OCI-LY7 (cell line): Measurements from ENCODE around the gene ADAMTS8. TPM values are rescaled to one million over a fixed set of nuclear protein-coding genes. Genes with fewer than 3 reads are reported as not detected.

Experiments used
- BruUV-seq: library from RNA; stranded (reverse); fragments of 400-500 nt; replicated peaks from 2 replicates; lab custom pipeline; 2021; lab: Mats Ljungman, UMichigan
- CTCF ChIA-PET: fragments of 300-600 bp; sonication (Branson Sonifier 250); formaldehyde crosslinking; loops from one replicate; lab custom pipeline; 2022; ENCODE audit warnings: antibody characterized with exemption; ENCODE audit not compliant: unreplicated experiment; lab: Charles Lee
- POLR2A ChIA-PET: fragments of 300-600 bp; sonication (Branson Sonifier 250); formaldehyde crosslinking; loops from one replicate; lab custom pipeline; 2022; ENCODE audit warnings: antibody characterized with exemption; lab: Charles Lee
- DNase-seq: peaks from one replicate; pipeline ENCODE4 v3.0.0-alpha.2; 2015; ENCODE audit warnings: low spot score
- H2AFZ ChIP-seq: fragments of 200-600 bp; sonication (generic), shearing (Covaris generic); 2 replicates; pipeline ENCODE4 v1.6.1; 2014; ENCODE audit warnings: mild to moderate bottlenecking, antibody characterized with exemption, low read length, moderate library complexity
- H3K27ac ChIP-seq: fragments of 200-600 bp; sonication (generic); 2 replicates; pipeline ENCODE4 v1.5.1; 2014; ENCODE audit warnings: mixed run types, low read depth, mild to moderate bottlenecking, moderate library complexity, low read length, inconsistent platforms; ENCODE audit not compliant: poor library complexity, severe bottlenecking
- H3K36me3 ChIP-seq: fragments of 200-600 bp; sonication (generic); 2 replicates; pipeline ENCODE4 v1.6.1; 2014; ENCODE audit warnings: mild to moderate bottlenecking, antibody characterized with exemption, low read length, moderate library complexity, mixed read lengths; ENCODE audit not compliant: insufficient read depth
- H3K4me1 ChIP-seq: fragments of 200-600 bp; sonication (generic); 2 replicates; pipeline ENCODE4 v1.5.1; 2014; ENCODE audit warnings: mild to moderate bottlenecking, low read length; ENCODE audit not compliant: insufficient read depth, poor library complexity, severe bottlenecking
- H3K4me2 ChIP-seq: fragments of 200-600 bp; sonication (generic); 2 replicates; pipeline ENCODE4 v1.6.1; 2014; ENCODE audit warnings: mild to moderate bottlenecking, low read length
- H3K4me3 ChIP-seq: fragments of 200-600 bp; sonication (generic); 2 replicates; pipeline ENCODE4 v1.5.1; 2014; ENCODE audit warnings: mild to moderate bottlenecking, low read depth, low read length; ENCODE audit not compliant: poor library complexity, severe bottlenecking
- H3K79me2 ChIP-seq: fragments of 200-600 bp; sonication (generic); 2 replicates; pipeline ENCODE4 v1.6.1; 2016; ENCODE audit warnings: low read depth, mild to moderate bottlenecking, low read length, moderate library complexity, mixed read lengths; ENCODE audit not compliant: insufficient read depth
- H3K9me2 ChIP-seq: fragments of 200-600 bp; sonication (generic); 2 replicates; pipeline ENCODE4 v1.6.1; 2016; ENCODE audit warnings: mild to moderate bottlenecking, low read length, mixed read lengths; ENCODE audit not compliant: insufficient read depth
- H3K9me3 ChIP-seq: fragments of 200-600 bp; sonication (generic); 2 replicates; pipeline ENCODE4 v1.6.1; 2014; ENCODE audit warnings: mild to moderate bottlenecking, mixed run types, low read length, mixed read lengths
- H4K20me1 ChIP-seq: fragments of 200-600 bp; sonication (generic); 2 replicates; pipeline ENCODE4 v1.6.1; 2014; ENCODE audit warnings: mild to moderate bottlenecking, antibody characterized with exemption, low read length, moderate library complexity, mixed read lengths; ENCODE audit not compliant: insufficient read depth
- EZH2phosphoT487 ChIP-seq: fragments of 200-600 bp; sonication (generic); IDR thresholded peaks from 2 replicates; pipeline ENCODE4 v1.6.1; 2018; ENCODE audit warnings: low read depth, borderline replicate concordance, mild to moderate bottlenecking, mixed run types, antibody characterized with exemption, low read length, moderate library complexity, mixed read lengths
- intact Hi-C: fragments of 100-400 bp; cut with micrococcal nuclease; formaldehyde crosslinking; loops from one replicate; pipeline ENCODE4 v1.10.0; 2022; ENCODE audit not compliant: unreplicated experiment
- total RNA-seq, 2 experiments: library from RNA; depleted of rRNA in 1 of 2; stranded (reverse); fragments of >200 nt in 1 of 2; shearing (Covaris generic) in 1 of 2; gene quantifications; 2 replicates each; pipeline ENCODE4 v1.2.3, GENCODE V29; 2014 to 2022
- TF ChIP-seq, protein P1 (sequence below): fragments of 200-600 bp; sonication (generic); conservative IDR thresholded peaks from 2 replicates; pipeline ENCODE4 v1.5.1; 2014; ENCODE audit warnings: mild to moderate bottlenecking, antibody characterized with exemption, low read length, moderate library complexity, mixed read lengths

The ADAMTS8 gene
- total RNA-seq, 2 experiments from 2014 or later = not detected

DNA sequence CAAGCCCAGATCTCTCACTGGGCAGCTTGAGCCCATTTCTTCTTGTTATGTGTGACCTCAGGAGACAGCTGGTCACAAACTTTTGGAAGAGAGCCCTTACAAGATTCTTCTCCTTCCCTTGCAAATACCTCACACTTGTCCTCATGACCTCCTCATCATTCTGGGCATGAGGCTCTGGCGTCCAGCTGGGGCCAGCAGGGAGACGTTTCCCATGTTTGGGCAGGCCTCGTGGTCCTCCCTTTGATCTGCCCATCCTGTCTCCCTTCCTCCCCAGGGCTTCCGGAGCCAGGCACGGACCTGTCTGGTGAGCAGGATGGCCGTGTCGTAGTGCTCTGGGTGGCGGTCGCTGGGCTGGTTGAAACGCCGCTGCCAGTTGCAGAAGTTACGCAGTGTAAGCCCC is 9.7 kb downstream of the ADAMTS8 start:
- Histone ChIP-seq H3K9me2 (no peaks in the 10 kb centered on the region), H4K20me1 (no peaks in the 10 kb centered on the region), H2AFZ (no peak overlapping the region), H3K4me1 (no peaks in the 10 kb centered on the region), H3K79me2 (no peaks in the 10 kb centered on the region), H3K9me3 (no peaks in the 10 kb centered on the region), H3K27ac (no peak overlapping the region), H3K36me3 (no peaks in the 10 kb centered on the region), H3K4me2 (no peak overlapping the region), H3K4me3 (no peak overlapping the region)
- CTCF ChIA-PET = no interaction called here
- BruUV-seq = no TSS peak
- TF ChIP-seq EZH2phosphoT487 = no peak
- TF ChIP-seq, protein P1, sequence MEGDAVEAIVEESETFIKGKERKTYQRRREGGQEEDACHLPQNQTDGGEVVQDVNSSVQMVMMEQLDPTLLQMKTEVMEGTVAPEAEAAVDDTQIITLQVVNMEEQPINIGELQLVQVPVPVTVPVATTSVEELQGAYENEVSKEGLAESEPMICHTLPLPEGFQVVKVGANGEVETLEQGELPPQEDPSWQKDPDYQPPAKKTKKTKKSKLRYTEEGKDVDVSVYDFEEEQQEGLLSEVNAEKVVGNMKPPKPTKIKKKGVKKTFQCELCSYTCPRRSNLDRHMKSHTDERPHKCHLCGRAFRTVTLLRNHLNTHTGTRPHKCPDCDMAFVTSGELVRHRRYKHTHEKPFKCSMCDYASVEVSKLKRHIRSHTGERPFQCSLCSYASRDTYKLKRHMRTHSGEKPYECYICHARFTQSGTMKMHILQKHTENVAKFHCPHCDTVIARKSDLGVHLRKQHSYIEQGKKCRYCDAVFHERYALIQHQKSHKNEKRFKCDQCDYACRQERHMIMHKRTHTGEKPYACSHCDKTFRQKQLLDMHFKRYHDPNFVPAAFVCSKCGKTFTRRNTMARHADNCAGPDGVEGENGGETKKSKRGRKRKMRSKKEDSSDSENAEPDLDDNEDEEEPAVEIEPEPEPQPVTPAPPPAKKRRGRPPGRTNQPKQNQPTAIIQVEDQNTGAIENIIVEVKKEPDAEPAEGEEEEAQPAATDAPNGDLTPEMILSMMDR = no peak
- intact Hi-C loops = no loop called here
- POLR2A ChIA-PET = no interaction called here
- no peak for DNase-seq

DNA sequence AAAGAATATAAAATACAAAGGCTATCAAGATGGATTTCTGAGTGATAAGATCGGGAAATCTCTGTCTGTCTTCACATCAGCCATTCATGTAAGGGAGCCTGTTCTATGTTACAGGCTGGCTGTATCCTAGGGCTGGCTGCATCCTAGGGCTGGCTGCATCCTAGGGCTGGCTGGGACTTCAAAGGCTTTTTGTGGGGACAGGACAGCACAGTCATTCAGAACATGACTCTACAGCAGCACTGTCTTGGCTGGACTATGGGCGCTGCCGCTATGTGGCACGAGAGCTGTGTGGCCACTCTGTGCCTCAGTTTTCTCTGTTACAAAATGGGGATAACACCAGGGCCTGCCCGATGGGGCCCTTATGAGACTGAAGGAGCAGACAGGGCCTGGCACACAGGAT is 10.2 kb downstream of the ADAMTS8 start:
- no peak overlapping the region for H2AFZ ChIP-seq
- no peaks in the 10 kb centered on the region for H3K4me1 ChIP-seq
- no TSS peak for BruUV-seq
- H3K27ac ChIP-seq = no peak overlapping the region
- TF ChIP-seq EZH2phosphoT487 = no peak
- TF ChIP-seq, protein P1 = no peak
- ChIA-PET CTCF (no interaction called here), POLR2A (interaction anchor here (0.6 kb wide), 3 partner anchors 12 to 283 kb away, joined by 3 read pairs; no protein-coding TSS in a partner anchor)
- H3K4me2 ChIP-seq = no peak overlapping the region
- H3K4me3 ChIP-seq = no peak overlapping the region
- no peaks in the 10 kb centered on the region for H3K9me3 ChIP-seq
- no peaks in the 10 kb centered on the region for H4K20me1 ChIP-seq
- no peaks in the 10 kb centered on the region for H3K36me3 ChIP-seq
- intact Hi-C loops = no loop called here
- no peak for DNase-seq
- H3K79me2 ChIP-seq = no peaks in the 10 kb centered on the region
- H3K9me2 ChIP-seq = no peaks in the 10 kb centered on the region

DNA sequence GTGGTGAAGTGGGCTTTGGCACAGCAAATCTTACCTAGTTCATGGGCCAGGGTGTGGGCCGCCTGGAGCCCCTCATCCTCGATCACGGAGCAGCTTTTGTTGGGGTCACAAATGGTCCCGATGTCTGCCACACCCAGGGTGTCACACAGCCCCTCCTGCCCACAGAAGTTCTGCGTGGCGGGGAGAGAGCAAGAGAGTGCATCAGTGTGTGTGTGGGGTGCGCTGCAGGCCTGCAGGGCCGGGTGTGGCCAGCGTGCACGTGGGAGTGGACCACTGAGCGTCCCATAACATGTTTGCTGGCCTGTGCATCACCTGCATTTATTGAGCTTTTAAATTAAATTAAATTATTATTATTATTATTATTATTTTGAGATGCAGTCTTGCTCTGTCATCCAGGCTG is 11.5 kb downstream of the ADAMTS8 start:
- Histone ChIP-seq H3K4me3 (no peak overlapping the region), H3K9me3 (no peaks in the 10 kb centered on the region), H3K27ac (no peak overlapping the region), H3K9me2 (no peaks in the 10 kb centered on the region), H2AFZ (no peak overlapping the region), H3K4me2 (no peak overlapping the region), H3K4me1 (no peaks in the 10 kb centered on the region), H4K20me1 (no peaks in the 10 kb centered on the region), H3K36me3 (no peaks in the 10 kb centered on the region), H3K79me2 (no peaks in the 10 kb centered on the region)
- no peak for DNase-seq
- intact Hi-C loops = no loop called here
- no TSS peak for BruUV-seq
- TF ChIP-seq EZH2phosphoT487 = no peak
- TF ChIP-seq, protein P1 = no peak
- ChIA-PET POLR2A (interaction anchor here (1.0 kb wide), 1 partner anchor 460 kb away, joined by 3 read pairs; no protein-coding TSS in a partner anchor), CTCF (no interaction called here)
